Measurements from ENCODE around the gene SLC9A2.

SLC9A2 gene

GRCh38 chr2:102618452-102619413 lies 620 bp upstream of the SLC9A2 start:
- H3K4me3 ChIP-seq (ENCODE audit: low read depth, low read length), result peak overlapping the region; percentile 70
- no peak for DNase-seq (ENCODE audit: low read depth)
- peak; percentile 26 for TF ChIP-seq CTCF (IDR thresholded peaks at IDR 0.05; ENCODE audit: control insufficient read depth, extremely low read depth, insufficient read depth)

- H3K4me3 ChIP-seq (ENCODE audit: low read depth, low read length), result peak overlapping the region; percentile 70
- no peak for DNase-seq (ENCODE audit: low read depth)
- TF ChIP-seq CTCF (IDR thresholded peaks at IDR 0.05; ENCODE audit: control insufficient read depth, extremely low read depth, insufficient read depth), result no peak
Measured at GRCh38 chr2:102620332-102620731, 979 bp downstream of the SLC9A2 start.

DNA sequence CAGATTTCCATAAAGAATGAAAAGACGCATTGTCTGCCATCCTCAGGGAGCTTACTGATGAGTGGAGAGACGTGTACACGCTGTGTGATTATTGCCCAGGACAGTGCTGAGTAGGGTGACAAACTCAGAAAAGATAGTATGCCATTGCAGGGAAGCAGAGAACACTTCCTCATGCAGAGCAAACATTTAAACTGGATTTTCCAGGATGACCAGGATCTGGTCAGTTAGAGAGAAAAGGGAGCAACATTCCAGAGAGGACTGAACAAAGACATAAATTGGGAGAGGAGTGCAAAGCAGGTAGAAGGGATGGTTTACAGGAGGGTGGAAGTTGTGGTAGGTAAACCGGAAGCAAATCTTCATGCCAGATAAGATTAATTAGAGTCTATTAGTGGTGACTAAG lies 2.3 kb downstream of the SLC9A2 start:
- peak; percentile 86 for DNase-seq (ENCODE audit: low read depth)
- no peak for TF ChIP-seq CTCF (IDR thresholded peaks at IDR 0.05; ENCODE audit: control insufficient read depth, extremely low read depth, insufficient read depth)

DNA sequence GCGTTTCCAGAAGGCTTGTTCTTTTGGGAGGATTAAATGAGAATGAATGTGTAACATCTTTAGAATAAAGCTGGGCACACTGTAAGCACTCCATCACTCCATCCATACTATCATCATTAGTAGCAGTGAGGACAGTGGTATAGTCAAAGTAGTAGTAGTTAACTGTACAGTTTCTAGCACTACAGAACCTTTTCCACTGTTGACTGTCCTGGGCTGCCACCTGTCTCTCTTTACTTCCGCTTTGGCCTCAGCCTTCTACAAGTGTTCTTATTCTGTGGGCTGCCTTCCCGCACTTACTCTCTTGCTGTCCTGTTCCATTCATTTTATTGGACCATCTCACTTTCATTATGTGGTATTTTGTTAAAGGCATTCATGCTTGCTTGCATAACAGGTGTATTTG lies 3.3 kb downstream of the SLC9A2 start:
- H3K4me3 ChIP-seq (ENCODE audit: low read depth, low read length), result peak overlapping the region; percentile 44
- no peak for TF ChIP-seq CTCF (IDR thresholded peaks at IDR 0.05; ENCODE audit: control insufficient read depth, extremely low read depth, insufficient read depth)
- DNase-seq (ENCODE audit: low read depth), result no peak

More for the DNA sequence above, 2.3 kb downstream of the SLC9A2 start:
- H3K4me3 ChIP-seq (ENCODE audit: low read depth, low read length), result peak overlapping the region; percentile 44

DNA sequence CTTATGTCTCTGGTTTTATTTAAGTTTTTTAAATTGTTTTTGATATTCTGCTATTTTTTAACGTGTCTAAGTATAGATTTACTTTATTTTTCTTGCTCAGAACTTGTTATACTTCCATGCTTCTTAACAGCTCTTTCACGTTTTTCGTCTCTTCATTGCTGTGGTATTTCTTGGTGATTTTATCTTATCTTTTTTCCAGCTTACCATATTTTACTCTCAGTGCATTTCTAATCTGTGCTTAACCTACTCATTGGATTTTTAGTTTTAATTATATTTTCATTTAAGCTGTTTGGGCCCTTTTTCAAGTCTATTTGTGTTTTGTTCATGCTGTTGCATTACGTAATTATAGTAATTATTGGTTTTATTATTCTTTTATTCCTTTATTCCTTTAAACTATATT lies 11.1 kb downstream of the SLC9A2 start:
- no peak for DNase-seq (ENCODE audit: low read depth)
- TF ChIP-seq CTCF (IDR thresholded peaks at IDR 0.05; ENCODE audit: control insufficient read depth, extremely low read depth, insufficient read depth), result no peak
- no peak overlapping the region for H3K4me3 ChIP-seq (ENCODE audit: low read depth, low read length)

- DNase-seq (ENCODE audit: low read depth), result no peak
- no peak for TF ChIP-seq CTCF (IDR thresholded peaks at IDR 0.05; ENCODE audit: control insufficient read depth, extremely low read depth, insufficient read depth)
Measured at GRCh38 chr2:102632380-102633175, 13.2 kb downstream of the SLC9A2 start.

More at GRCh38 chr2:102632380-102633175, 13.2 kb downstream of the SLC9A2 start:
- H3K4me3 ChIP-seq (ENCODE audit: low read depth, low read length), result no peak overlapping the region

Measured in LNCaP clone FGC (cell line).